ENCODE data around the gene SF3A2.
A peak's percentile ranks its signal among the peaks of the same experiment; 100 is the strongest.

The SF3A2 gene

GRCh38 chr19:2226840-2227360, 9.7 kb upstream of the SF3A2 start:
- DNase-seq (ENCODE audit: low spot score) = no peak

- no peak for DNase-seq (ENCODE audit: low spot score)
These were observed 9.0 kb upstream of the SF3A2 start for GRCh38 chr19:2227415-2228156.

GRCh38 chr19:2228157-2229030, 8.2 kb upstream of the SF3A2 start:
- DNase-seq (ENCODE audit: low spot score) = no peak

DNA sequence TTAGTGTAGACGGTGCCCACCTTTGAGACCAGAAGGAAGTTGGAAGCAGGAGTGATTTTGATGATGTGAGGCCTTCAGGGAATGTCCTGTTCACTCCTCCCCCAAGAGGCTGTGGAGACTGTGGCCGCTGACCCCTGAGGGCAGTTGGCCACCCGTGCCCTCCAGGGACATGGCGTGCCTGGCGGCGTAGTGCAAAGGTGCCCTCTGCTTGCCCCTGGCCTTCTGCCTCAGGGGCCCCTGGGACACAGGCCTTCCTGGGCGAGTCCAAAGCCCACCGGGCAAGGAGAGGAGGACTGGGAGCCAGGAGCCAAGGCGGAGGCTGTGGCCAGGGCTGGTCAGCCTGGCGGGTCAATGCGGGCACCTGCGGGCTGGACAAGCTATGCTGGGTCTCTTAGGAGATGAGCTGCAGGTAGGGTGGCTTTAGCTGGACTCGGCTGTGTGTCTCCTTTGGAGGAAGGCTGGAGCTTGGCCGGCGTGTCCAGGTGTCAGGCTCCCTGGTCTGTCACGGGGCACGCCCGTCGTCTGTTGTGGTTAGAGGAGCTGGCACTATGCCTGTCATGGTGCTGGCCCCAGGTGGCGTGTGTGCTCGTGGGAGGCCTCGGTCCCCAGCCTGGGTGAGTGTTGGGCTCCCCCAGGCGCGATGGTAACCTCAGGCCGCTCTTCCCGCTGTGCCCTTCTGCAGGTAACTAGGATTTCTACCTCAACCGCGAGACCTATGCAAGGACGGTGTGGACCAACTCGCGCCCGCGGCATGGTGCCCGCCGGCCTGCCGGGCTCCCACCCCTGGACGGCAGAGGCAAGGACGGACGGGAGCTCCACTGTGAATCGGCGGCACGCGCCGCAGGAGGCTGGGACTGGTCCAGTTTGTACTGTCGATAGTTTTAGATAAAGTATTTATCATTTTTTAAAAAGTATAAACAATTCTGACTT, 7.3 kb upstream of the SF3A2 start:
- no peak for DNase-seq (ENCODE audit: low spot score)

DNA sequence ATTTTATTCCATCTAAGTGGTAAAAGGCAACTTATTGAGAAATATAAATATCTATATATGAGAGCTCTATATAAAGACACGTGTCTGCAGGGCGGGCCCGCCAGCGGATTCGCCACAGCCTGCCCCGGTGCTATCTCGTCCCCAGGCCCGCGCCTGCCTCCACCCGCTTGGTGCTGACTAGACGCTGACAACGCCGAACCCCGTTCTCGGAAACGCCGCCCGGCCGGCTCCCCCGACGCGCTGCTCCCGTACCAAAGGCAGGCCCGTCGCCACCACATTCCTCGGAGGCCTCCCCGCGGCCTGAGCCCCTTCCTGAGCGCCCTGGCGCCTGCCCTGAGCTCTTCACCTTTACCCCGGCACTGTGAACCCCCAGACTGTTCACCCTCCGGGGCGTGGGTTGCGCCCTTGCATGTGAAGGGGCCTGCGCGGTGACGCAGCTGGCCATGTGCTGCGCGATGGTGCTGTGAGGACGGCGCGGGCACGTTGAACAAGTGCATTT, 6.5 kb upstream of the SF3A2 start:
- DNase-seq (ENCODE audit: low spot score) = no peak

GRCh38 chr19:2230807-2231533, 5.7 kb upstream of the SF3A2 start:
- no peak for DNase-seq (ENCODE audit: low spot score)

- DNase-seq (ENCODE audit: low spot score) = peak; percentile 53
These were observed 4.9 kb upstream of the SF3A2 start for GRCh38 chr19:2231621-2232221.

GRCh38 chr19:2232286-2233151, 4.1 kb upstream of the SF3A2 start:
- no peak for DNase-seq (ENCODE audit: low spot score)

DNA sequence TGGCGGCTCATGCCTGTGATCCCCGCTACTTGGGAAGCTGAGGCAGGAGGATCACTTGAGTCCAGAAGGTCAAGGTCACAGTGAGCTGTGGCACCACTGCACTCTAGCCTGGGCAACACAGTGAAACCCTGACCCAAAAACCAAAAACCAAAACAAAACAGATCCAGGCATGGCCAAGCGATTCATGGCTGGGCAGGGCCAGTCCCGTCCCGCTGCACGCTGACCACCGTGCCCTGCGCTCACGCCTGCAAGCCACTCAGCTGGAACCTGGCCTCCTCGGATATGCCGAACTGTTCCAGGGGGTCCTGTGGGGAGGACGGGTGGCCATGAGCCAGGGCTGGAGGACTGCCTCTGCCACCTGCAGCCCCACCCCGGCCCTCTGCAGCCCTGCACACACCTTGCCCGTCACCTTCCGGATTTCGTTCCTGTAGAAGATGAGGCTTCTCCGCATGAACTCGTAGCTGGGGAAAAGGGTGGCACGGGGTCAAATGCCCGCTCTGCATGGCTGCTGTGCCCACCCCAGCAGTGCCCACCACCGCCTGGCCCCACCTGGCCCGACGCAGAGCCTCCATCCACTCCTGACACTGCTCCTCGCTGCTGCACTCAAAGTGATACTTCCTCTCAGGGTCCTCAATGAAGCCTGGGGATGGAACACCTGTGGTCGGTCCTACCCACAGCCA, 2.9 kb upstream of the SF3A2 start:
- DNase-seq (ENCODE audit: low spot score) = no peak

GRCh38 chr19:2234996-2235380, 1.6 kb upstream of the SF3A2 start:
- DNase-seq (ENCODE audit: low spot score) = no peak

DNA sequence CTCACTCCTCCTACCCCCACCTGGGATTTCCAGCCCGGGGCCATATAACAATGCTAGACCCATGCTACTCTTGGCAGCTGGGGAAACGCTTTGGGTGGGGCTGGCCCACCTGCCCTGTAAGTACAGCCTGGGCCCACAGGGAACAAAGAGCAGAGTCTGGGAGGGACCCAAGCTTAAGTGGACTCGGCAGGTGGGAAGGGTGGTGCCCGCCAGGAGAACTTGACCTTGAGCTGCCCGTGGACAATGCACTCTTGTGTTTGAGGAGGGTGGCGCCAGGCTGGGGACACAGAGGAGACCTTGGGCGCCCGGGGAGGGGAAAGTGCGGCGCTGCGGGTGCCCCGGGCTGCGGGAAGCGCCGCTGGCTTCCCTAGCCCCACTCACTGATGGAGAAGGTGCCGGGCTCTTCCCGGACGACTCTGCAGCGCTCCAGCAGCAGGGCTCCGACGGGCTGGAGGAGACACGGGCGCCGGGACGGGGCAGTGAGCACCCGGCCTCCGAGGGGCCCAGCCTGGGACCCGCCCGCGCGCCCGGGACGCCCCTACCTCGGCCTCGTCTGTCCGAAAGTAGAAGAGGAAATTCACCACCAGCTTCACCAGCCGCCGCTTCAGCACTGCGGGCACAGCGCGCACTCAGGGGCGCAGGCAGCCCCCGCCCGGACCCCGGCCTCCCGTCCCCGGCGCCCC, 1.1 kb upstream of the SF3A2 start:
- DNase-seq (ENCODE audit: low spot score) = peak; percentile 40

DNA sequence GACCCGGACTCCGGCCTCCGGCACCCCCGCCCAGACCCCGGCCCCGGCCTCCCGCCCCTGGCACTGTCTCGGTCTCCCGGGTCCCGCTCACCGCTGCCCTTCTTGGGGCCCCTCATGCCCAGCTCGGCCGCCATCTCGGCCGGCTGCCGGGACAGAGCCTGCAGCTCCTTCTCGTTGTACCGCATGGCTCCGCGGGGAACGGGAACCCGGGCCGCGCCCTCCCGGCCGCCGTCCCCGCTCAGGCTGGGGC, 635 bp upstream of the SF3A2 start:
- DNase-seq (ENCODE audit: low spot score) = no peak

DNA sequence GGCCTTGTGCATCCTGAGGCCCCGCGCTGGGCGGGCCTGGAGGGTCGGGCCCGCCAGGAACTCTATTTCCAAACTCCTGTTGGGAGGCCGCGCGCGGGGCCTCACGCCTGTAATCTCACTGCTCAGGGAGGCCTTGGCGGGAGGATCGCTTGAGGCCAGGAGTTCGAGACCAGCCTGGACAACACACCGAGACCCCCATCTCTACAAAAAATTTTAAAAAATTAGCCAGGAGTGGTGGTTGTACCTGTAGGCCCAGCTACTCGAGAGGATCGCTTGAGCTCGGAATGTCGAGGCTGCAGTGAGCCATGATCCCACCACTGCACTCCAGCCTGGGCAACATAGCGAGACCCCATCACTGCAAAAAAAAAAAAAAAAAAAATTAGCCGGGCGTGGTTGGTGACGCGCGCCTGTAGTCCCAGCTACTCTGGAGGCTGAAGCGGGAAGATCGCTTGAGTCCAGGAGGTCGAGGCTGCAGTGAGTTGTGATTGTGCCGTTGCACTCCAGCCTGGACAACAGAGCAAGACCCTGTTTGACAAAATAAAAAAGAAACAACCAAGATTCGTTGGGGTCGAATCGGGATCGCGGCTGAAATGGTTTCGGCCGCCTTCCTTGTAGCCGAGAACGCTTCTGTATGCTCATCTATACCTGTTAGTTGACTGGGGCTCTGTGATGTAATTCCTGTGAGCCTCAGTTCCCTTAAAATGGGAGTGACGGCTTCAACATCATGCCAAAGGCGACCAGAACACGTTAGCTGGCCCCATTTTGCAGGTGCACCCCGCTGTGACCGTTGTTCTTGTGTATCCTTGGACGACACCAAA, 636 bp downstream of the SF3A2 start:
- DNase-seq (ENCODE audit: low spot score) = no peak

DNA sequence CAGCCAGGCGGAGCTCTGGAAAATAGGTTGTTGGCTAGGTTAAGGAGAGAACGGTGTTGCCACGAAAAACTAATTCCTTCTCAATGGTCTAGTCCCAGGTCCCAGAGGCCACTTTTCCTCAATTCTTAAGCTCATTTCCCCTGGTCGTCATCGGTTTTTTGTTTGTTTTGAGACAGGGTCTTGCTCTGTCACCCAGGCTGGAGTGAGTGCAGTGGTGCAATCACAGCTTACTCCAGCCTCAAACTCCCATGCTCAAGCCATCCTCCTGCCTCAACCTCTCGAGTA, 1.2 kb downstream of the SF3A2 start:
- DNase-seq (ENCODE audit: low spot score) = no peak

- DNase-seq (ENCODE audit: low spot score) = no peak
These were observed 2.5 kb downstream of the SF3A2 start for GRCh38 chr19:2239173-2239572.

GRCh38 chr19:2239771-2240770, 3.4 kb downstream of the SF3A2 start:
- no peak for DNase-seq (ENCODE audit: low spot score)

Measured in HuH-7 (cell line).